IPS-11a (cell line): ENCODE measurements around the gene ZC3H4.
"Not testable (repeated sequence)": the region's sequence is repeated elsewhere in the genome, so short reads cannot be mapped to it uniquely, and the experiment has no call there.

Experiments used
- H3K4me3 ChIP-seq: one replicate; pipeline ENCODE4 v1.5.1; 2013; ENCODE audit warnings: low read depth, low read length, control low read depth

The ZC3H4 gene

DNA sequence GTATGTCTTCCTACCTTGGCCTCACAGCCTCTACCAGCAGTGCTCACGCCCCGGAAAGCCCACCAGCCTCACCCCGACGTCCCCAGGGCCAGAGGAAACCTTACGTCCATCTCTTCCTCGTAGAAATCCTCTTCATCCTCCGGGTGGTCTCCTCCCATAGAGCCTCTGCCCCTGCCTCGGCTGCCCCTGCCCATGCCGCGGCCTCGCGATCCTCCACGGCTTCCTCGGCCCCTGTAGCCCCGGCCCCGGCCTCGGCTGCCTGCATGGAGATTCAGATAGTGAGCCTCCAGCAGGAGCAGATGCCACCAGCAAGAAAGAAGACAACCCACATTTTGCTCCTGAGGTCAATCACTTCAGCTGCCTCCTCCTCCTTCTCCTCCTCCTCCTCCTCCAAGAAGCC is 27.3 kb downstream of the ZC3H4 start:
- no peak overlapping the region for H3K4me3 ChIP-seq

DNA sequence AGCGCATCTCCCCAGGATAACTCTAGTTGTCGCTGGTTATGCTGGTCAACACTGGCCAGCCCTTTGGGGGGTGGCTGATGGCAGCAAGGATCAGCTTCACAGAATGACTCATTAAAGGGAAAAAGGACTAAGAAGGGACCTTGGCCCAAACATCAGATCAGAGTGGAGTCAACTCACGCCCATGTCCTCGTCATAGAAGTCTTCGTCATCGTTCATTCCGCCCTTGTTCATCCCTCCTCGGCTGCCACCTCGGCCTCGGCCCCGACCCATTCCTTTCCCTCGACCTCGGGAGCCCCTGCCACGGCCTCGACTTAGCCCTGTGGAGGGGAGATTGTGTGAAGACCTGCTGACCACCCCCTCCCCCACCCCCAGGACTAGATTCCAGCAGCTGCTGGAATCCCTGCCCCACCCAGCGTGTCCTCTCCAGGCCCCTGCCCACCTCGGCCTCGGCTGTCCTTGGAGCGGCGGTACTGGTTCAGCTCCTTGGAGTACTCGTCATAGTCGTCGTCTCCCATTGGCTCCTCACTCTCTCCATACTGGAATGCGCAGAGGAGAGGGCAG is 28.6 kb downstream of the ZC3H4 start:
- no peak overlapping the region for H3K4me3 ChIP-seq

DNA sequence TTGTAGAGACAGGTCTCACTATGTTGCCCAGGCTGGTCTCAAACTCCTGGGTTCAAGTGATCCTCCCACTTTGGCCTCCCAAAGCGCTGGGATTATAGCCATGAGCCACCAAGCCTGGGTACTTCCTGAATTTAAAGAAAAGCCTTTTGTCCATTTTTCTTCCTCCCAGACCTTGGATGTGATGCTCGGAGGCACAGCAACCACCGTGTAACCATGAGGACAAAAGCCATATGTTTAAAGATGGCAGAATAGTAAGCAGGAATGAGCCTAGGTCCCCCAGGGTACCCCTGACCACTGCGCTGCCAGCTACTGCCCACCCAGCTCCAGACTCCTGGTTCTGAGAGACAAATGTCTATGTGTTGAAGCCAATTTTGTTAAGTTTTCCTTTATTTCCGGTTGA is 31.1 kb downstream of the ZC3H4 start:
- no peak overlapping the region for H3K4me3 ChIP-seq

DNA sequence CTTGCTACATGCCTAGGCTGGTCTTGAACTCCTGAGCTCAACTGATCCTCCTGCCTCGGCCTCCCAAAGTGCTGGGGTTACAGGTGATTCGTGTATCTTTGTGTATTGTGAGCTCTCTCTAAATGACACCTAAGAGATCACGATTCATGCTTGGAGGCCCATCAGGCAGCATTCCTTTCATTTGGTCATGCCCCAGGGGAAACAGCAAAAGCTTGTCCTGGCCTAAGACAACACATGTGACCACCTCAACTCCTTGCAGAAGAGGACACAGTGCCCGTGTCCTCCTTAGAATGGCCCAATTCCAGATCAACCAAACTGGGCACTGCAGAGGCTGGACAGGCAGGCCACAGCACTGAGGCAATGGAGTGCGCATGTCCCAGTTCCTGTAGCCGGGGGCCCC is 32.5 kb downstream of the ZC3H4 start:
- no peak overlapping the region for H3K4me3 ChIP-seq

DNA sequence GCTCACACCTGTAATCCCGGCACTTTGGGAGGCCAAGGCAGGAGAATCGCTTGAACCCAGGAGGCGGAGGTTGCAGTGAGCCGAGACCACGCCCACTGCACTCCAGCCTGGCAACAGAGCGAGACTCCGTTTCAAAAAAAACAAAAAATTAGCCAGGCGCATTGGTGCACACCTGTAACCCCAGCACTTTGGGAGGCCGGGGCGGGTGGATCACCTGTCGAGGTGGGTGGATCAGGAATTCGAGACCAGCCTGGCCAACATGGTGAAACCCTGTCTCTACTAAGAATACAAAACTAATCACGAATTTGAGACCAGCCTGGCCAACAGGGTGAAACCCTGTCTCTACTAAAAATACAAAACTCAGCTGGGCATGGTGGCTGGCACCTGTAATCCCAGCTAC is 35.2 kb downstream of the ZC3H4 start:
- not testable (repeated sequence) for H3K4me3 ChIP-seq

DNA sequence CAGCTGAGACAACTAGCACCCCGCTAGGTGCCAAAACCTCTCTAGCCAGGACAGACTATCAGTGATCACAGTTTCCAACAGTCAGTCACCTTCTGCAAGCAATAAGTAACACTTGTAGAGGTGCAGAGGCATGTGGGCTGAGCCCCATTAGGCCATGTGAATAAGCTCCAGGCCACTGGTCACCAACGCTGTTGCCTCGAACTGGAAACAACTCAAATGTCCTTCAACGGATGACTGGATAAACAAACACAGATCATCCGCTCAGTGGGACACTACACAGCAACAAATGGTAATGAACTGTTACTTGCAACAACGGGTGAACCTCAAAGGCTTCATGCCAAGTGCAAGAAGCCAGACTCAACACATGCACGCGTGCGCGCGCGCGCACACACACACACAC is 37.6 kb downstream of the ZC3H4 start:
- no peak overlapping the region for H3K4me3 ChIP-seq

DNA sequence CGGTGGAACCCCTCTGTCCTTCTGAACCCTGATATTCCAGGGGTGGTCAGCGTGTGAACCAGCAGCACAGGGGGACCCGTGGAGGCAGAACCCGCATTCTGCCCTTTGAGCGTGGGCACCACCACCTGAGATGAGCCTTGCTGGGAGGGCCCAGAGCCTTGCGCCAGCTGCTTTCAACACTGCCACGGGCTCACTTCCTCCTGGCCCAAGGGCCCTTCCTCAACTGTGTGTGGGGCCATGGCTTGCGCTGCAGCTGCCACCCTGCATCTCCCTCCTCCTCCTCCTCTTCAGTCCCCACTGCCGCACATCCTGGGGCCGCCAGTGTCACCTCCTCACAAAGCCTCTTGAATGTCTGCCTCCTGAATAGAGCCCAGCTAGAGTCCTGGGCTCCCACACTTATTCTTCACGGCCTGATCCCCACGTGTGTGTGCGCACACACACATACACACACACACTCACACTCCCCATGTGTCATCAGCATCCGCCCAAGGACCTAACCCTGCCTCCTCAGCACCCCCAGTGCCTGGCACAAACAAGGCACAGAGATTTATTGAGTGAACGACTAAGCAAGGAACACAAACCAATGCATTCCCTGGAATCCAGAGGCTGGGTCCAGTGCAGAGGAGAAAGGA is 38.3 kb downstream of the ZC3H4 start:
- no peak overlapping the region for H3K4me3 ChIP-seq

DNA sequence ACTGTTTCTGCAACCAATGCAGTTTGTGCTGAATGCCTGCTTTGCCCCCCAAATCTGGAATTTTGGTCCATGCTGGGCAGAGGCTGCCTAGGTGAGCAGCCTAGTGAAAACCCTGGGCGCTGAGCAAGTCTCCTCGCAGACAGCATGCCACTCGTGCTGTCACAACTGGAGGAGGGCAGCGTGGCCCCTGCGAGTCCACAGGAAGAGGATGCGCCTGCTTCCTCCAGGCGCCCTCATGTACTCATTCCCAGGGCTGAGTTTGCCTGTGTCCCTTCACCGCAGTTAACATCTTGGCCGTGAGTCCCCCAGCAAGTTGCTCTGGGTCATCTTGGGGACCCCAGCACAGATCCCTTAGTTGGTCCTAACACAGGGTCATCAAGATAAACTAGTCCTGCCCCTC is 39.0 kb downstream of the ZC3H4 start:
- no peak overlapping the region for H3K4me3 ChIP-seq

DNA sequence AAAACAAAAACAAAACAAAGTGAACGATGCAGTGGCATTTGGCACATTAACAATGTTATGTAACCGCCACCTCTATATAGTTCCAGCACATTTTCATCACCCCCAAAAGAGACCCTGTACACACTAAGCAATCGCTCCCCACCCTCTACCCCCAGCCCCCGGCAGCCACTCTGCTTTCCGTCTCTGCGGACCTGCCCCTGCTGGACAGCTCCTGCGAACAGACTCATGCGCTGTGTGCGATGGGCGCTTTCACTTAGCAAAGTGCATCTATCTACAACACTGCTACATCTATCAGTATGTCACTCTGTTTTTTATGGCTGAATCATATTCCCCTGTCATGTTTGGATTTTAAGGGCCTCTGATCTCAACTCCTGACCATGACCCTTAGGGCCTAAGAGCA is 40.0 kb downstream of the ZC3H4 start:
- H3K4me3 ChIP-seq = no peak overlapping the region

DNA sequence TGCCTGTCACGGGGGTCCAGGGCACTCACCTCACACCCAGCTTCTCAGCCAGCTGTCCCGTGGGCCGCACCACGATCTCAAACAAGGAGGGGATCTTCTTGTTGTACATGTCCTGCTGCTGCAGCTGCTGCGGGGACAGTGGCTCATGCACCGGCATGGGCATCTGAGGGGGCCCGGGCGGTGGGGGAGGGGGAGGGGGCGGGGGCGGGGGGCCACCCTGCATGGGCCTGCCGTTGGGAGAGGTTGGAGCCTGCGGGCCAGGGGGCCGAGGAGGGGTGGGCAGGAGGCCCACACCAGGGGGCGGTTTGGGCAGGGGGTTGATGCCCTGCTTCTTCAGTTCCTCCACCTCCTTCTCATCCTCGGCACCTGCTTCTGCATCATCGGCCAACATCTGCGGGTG is 41.3 kb downstream of the ZC3H4 start:
- H3K4me3 ChIP-seq = no peak overlapping the region

DNA sequence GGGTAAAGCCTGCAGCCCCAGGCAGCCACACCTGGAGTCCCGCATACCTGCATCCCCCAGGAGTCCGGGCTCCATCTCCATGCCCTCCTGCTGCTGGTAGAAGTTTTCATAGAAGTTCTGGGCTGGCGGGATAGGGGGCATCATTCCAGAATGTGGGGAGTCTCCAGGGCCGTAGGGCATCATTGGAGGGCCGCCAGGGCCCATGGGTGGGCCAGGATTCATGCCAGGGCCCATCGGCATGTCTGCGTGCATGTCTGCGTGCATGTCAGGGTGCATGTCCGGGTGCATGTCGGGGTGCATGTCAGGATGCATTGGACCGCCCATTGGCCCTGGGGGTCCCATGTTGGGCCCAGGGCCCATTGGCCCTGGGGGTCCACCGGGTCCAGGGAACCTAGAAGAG is 41.8 kb downstream of the ZC3H4 start:
- H3K4me3 ChIP-seq = no peak overlapping the region

DNA sequence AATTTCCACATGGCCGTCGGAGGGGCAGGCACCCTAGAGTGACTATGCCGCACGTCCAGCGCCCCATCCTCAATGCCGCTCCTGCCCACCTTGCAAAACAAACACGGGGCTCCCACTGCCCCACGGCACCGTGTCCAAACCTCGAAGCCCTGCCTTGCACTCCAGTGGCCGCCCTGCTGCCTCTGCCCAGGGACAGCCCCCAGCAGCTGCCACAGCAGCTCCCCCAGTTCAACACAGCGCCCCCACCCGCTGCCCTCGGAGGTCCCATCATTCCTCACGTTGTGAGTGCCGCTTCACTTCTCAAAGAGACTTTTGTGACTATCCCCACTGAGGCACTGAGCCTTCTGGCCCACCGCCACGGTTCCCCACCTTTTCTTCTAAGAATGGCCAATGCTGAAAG is 42.8 kb downstream of the ZC3H4 start:
- H3K4me3 ChIP-seq = no peak overlapping the region

DNA sequence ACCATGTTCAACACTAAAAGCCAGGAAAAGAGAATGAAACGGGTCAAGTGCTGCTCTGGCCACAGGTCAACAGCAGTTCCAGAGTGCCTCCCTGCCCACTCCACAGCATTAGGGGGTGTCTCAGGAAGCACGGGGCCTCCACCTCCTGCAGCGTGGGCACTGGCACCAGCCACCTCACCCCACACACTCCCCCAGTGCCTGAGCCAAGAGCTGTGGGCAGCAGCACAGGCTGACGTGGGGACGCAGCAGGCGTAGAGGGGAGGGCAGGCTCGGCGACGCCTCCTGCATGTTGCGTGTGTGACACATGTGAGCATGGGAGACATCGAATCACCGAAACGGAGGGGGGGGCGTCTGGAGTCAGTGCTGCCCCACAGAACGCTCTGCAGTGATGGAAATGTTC is 43.8 kb downstream of the ZC3H4 start:
- no peak overlapping the region for H3K4me3 ChIP-seq

DNA sequence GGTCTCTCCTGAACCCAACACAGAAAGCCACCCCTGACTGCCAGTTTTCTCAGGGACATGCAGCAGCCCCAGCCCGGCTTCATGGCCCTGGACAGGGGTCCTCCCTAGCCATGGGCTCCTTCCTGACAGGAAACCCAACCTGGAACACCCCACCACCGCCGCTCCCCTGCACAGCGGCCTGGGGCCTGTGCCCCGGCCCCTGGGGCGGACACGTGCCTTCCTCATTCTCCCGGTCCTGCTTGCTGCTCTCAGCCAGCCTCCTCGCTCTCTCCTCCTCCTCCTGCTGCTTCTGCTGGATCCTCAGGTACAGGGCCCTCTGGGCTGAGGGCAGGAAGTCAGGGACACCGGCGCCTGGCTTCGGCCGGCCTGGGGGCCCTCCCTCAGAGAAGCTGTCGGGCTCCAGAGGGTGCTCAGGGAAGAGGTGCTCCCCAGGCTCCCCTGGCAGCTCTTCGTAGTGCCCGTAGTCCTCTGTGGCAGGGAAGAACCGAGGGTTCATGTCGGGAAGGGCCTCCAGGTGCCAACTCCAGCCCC is 44.6 kb downstream of the ZC3H4 start:
- H3K4me3 ChIP-seq = no peak overlapping the region

DNA sequence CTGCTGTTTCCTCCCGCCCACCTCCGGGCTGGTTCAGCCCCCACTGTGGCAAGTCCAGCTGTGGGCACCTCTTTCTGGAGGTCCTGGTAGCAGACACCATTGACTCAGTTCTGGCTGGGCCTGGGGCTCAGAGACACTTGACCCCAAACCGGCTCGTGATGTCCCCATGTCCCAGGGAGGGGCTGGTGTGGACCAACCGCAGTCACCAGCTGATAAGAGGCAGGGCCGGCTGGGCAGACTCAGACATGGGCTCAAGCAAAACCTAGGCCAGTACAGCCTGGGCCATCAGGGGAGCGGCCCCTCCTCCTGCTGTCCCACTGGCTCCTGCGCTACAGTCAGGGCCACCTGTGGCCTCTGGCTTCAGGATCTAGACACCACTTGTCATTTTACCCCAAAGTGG is 45.3 kb downstream of the ZC3H4 start:
- no peak overlapping the region for H3K4me3 ChIP-seq

DNA sequence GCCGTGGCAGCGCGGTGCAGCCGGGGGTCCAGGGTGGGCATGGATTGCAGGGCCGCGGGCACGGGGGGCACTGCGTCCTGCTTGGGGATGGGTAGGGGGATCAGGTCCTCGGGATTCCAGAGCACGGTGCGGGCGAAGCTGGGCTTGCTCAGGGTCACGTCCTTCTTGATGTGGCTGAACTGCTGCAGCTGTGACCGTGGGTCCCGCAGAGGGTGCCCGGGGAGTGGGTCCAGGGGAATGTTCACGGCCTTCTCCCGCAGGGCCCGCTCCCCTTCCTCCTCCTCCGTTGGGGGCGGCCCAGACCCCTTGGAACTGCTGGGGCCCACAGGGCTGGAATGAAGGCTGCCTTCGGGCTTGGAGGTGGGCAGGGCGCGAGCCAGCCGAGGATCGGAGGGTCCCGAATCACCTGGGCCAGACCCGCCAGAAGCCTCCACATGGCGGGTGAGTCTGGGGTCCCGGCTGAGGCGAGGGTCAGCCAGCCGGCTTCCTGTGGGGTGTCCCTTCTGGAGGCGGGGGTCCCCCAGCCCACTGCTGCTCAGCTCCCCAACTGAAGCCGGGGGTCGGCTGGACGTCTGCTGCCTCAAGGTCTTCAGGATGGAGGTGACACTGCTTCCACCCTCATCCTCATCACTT is 46.2 kb downstream of the ZC3H4 start:
- no peak overlapping the region for H3K4me3 ChIP-seq

DNA sequence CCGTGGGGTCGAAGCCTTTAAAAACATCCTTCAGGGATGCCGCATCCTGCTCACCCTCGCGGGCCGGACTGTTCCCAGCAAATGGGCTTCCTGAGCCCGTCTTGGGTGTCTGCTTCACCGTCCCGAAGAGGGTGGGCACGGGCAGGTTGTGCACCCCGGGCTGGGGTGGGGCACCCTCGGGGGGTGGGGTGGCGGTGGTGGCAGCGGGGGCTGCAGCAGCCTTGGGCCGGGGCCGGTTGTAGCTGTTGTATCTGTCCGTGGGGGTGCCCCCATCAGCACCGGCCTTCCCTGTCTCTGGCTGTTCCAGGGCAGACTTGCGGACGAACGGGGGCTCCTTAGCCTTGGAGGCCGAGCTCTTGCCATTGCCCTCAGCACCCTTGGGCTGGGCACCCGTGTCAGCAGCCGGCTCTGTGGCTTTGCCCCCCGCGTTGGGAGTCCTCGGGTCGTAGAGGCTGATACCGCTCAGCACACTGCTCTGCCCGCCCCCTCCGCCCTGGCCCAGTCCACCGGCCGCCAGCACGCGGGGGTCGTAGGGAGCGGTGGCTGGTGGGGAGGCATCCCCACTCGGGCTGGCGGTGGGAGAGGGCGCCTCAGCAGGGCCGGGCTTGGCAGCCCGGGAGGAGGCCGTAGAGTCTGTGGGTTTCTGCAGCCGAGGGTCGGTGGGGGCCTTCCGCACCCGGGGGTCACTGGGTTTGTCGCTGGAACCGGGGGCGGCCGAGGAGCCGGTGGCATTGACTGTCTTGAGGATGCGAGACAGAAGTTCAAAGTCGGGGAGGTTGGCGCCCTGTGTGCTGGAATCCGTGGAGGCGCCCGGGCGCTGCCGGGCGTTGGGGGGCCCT is 47.0 kb downstream of the ZC3H4 start:
- no peak overlapping the region for H3K4me3 ChIP-seq

DNA sequence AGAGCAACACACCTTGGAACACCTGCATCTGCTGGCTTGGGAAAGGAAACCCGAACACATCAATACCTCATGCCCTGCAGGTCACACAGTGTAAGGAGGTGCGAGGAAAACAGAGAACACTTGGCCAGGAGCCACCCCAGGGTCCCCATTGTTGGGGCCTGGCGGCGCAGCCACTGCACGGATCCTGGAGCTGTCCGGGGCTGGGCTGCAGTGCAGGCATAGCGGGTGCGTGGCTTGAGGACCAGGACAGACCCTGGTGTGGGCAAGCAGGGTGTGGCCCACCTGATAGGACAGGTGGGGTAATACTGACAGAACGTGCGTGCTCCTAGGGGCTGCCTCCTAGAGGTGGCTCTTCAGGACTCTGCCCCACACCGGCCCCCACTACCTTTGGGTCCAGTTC is 48.3 kb downstream of the ZC3H4 start:
- no peak overlapping the region for H3K4me3 ChIP-seq

DNA sequence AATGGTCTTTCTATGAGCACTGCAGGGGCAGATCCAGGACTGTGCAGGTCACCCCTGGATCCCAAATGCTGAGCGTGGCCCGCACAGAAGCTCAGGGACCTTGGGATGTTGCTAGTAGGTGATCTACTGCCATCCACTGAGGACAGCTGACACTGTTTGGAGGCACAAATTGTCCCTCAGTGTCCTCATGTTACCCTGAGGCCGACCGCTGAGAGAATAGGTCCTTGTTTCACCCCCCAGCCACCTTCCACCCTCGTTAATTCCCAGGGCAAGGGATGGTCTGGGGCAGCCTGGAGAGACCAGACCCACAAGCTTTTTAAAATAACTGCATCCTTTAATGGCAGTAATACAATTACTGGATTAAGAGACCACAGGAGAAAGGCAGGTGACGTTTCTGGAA is 49.7 kb downstream of the ZC3H4 start:
- H3K4me3 ChIP-seq = no peak overlapping the region

DNA sequence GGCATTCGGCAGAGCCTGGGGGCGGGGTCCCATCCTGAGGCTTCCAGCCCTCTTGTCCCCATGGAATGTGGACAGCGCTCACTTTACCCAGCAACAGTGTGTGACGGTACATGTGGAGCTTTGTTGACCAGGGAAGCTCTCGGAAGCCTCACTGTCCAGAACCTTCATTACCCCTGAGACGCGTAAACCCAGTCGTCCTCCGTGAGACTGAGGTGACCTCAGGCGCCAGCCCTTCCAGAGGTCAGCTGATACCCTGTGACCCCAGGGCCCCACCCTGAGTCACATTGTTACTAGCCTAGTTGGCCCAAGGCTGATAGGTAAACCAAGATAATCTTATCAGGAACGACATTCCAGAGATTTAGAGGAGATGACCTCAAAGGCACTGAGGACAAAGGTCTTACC is 55.0 kb downstream of the ZC3H4 start:
- H3K4me3 ChIP-seq = no peak overlapping the region

DNA sequence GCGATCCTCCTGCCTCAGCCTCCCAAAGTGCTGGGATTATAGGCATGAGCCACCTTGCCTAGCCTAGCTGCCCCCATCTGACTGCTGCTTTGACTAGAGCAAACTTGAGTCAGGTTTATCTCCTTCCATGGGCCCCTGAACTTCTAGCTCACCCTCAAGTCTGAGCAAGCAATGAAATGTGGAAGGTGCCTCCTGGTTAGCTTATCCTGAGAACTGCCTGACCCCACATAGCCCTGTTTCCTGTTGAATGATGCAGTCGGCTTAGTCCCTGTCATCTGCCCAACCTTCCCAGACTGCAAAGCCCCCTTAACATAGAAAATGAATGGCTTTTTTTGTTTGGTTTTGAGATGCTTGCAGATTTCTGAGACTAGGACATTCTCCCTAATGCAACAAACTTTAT is 56.2 kb downstream of the ZC3H4 start:
- no peak overlapping the region for H3K4me3 ChIP-seq

DNA sequence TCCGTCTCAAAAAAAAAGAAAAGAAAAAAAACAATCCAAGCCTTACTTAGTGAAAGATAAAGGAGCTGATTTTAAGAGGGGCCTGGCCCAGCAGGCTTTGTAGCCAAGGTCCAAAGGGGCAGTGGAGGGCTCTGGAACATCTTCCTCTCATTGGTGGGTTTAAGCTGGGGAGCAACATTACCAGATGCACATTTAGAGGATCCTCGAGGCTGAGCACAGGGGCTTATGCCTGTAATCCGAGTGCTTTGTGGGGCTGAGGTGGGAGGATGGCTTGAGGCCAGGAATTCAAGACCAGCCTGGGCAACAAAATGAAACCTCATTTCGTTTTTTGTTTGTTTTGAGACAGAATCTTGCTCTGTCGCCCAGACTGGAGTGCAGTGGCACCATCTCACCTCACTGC is 57.2 kb downstream of the ZC3H4 start:
- H3K4me3 ChIP-seq = no peak overlapping the region
